ENCODE measurements around the gene VN1R5.

DNA sequence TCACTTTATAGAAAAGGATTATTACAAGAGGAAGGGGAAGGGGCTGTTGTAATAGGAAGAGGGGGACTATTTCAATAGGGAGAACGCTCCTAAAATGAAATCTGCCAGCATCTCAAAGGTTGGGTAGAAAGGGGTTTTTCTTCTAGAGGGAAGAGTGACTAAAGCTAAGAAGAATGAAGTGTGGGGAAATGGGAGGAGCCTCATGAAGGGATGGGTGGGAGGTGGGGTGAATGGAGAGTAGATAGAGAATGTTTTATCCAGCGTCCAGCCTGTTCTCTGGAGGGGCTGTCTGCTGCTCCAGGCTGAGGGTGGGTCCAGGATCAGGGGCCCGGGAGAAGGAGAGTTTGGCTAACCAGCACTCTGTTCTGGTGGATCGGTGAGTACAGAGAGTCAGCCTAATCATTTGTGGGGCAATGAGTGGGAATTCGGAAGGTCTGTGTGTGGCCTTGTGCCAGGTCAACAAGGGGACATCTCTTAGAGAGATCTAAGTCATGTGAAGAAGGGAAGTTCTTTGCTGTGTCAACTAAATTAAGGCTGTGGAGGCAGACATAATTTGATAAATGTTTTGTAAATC is 25.2 kb downstream of the VN1R5 start:
- TF ChIP-seq, protein P1, sequence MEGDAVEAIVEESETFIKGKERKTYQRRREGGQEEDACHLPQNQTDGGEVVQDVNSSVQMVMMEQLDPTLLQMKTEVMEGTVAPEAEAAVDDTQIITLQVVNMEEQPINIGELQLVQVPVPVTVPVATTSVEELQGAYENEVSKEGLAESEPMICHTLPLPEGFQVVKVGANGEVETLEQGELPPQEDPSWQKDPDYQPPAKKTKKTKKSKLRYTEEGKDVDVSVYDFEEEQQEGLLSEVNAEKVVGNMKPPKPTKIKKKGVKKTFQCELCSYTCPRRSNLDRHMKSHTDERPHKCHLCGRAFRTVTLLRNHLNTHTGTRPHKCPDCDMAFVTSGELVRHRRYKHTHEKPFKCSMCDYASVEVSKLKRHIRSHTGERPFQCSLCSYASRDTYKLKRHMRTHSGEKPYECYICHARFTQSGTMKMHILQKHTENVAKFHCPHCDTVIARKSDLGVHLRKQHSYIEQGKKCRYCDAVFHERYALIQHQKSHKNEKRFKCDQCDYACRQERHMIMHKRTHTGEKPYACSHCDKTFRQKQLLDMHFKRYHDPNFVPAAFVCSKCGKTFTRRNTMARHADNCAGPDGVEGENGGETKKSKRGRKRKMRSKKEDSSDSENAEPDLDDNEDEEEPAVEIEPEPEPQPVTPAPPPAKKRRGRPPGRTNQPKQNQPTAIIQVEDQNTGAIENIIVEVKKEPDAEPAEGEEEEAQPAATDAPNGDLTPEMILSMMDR (IDR thresholded peaks at IDR 0.05) = no peak
- TF ChIP-seq POLR2A (IDR thresholded peaks at IDR 0.05) = no peak
- no peak for TF ChIP-seq EP300 (IDR thresholded peaks at IDR 0.05)
